GM12874 (cell line): ENCODE measurements around the gene GRAMD4.

Experiments used
- TF ChIP-seq, protein P1 (sequence below): IDR thresholded peaks from 2 replicates; pipeline ENCODE4 v1.5.1; 2011; ENCODE audit warnings: low read depth, mild to moderate bottlenecking, control low read depth, low read length, moderate library complexity; ENCODE audit not compliant: insufficient read depth

The GRAMD4 gene

DNA sequence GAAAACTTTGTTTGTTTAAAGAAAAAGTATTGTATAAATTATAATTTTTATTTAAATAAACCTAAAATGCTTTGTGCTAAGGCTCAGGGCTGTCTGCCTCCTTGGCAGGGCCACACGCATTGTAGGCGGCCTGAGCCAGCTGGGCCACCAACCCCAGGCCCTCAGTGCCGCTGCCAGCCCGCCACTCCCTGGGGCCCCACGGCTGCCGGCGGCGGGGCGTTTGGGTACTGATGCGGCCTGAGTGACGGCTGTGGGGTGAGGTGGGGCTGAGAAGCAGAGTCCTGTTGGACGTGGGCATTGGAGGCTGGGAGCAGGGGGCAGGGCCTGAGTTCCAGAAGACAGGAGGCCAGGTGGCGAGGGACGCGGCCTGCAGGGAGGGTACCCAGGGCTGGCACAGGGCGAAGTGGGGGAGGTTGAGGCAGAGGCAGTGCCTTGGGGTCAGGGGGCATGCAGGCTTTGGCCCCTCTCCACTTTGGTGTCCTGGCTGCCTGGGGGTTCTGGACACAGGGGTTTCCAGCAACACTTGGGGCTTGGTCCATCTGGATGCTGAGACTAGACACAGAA is 59.6 kb downstream of the GRAMD4 start:
- TF ChIP-seq, protein P1, sequence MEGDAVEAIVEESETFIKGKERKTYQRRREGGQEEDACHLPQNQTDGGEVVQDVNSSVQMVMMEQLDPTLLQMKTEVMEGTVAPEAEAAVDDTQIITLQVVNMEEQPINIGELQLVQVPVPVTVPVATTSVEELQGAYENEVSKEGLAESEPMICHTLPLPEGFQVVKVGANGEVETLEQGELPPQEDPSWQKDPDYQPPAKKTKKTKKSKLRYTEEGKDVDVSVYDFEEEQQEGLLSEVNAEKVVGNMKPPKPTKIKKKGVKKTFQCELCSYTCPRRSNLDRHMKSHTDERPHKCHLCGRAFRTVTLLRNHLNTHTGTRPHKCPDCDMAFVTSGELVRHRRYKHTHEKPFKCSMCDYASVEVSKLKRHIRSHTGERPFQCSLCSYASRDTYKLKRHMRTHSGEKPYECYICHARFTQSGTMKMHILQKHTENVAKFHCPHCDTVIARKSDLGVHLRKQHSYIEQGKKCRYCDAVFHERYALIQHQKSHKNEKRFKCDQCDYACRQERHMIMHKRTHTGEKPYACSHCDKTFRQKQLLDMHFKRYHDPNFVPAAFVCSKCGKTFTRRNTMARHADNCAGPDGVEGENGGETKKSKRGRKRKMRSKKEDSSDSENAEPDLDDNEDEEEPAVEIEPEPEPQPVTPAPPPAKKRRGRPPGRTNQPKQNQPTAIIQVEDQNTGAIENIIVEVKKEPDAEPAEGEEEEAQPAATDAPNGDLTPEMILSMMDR, result no peak

DNA sequence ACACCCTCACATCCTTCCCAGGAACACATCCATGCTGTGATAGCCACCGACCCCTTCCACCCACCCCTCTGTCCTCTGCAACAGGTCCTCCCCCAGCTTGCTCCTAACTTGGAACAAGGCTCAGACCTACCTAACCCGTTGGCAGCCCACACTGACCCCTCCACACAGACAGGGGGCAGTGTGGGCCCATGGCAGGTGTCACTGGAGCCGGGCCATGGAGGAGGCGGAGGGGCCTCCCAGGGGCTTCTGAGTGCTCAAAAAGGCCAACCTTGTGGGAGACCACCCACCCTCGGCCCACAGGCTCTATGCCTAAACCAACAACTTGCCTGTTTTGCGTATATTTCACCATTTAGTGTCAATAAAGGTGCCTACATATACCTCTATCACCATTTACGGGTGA is 60.8 kb downstream of the GRAMD4 start:
- TF ChIP-seq, protein P1, result peak; percentile 32; the same call in 1 of the 2 replicates

DNA sequence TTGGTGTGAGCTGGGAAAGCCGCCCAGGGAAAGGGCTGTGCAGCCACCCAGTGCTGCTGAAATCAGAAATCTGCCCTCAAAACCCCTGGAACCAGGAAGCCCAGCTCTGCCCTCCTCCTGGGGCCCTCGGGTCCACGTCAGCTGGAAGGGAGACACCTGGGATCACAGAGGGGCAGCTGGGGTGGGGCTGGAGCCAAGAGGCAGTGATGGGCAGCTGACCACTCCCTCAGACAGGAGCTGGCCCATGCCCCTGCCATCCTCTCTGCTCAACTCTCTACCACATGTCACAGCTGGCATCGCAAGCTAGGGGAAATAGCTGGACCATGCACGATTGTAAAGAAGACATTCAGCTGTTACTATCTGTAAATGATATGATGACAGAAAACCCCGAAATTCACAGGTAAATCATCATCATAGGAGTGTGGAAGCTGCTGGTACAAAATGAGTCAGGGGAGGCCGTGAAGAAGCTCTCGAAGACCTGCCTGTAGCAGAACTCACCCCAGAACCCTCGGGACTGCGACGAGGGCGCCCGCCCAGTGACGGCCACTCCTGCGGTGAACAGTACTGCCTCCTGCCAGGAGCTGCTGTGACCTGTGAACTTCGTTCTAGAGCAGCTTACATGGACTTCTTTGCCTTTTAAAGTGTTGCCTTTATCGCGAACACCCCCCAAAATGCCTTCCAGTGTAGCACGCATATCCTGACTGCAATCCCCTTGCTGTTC is 62.0 kb downstream of the GRAMD4 start:
- TF ChIP-seq, protein P1, result no peak

DNA sequence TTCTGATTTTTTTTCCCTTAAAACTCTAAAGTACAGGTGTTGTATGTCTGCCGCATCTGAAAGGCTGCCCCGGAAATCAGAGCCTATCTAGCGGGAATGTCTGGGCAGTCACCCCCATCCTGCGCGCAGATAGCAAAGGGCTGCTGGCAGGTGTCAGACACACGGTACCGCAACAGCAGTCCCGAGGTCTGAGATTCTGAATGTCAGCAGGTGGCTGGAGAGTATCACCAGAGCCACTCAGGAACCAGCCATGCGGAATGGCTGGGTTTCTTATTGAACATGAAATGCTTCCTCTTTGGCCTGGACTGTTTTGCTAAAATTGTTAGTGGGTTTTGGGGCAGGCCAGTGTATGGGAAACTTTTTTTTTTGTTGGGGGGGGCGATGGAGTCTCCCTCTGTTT is 64.5 kb downstream of the GRAMD4 start:
- TF ChIP-seq, protein P1, result no peak

DNA sequence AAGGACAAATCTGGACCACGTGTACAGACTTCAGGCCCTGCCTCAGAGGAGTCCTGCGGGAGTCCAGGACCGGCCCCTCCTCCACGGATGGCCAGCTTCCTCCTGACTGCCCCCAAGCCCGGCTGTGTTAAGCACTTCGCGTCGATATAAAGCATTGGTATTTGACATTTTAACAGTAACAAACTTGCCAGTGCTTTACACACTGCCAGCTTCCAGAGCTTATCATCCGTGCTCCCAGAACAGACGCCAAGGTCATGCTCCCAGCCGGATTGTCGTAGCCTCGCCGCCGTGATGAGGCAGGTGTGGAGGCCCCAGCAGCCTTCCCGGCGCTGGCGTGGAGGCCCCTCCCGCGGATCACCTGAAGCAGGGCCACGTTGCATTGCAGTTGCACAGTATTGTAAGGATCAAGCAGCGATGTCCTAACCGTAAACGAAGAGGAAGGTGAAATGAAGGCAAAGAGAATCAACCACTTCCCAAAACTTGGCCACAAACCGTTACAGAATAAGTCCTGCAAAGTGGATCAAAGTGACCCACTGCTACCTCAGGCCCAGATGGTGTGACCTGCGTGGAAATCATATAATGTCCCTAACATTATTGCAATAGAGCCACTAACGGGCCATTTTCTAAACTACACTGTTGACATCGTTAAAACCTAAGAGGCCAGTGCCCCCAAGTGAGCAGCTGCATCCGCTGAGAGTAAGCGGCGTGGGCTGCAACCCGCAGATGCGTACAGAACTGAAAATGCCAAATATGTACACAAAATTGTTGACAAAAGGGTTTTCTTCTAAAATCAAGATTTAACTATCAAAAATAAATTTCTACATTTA is 66.2 kb downstream of the GRAMD4 start:
- TF ChIP-seq, protein P1, result no peak

DNA sequence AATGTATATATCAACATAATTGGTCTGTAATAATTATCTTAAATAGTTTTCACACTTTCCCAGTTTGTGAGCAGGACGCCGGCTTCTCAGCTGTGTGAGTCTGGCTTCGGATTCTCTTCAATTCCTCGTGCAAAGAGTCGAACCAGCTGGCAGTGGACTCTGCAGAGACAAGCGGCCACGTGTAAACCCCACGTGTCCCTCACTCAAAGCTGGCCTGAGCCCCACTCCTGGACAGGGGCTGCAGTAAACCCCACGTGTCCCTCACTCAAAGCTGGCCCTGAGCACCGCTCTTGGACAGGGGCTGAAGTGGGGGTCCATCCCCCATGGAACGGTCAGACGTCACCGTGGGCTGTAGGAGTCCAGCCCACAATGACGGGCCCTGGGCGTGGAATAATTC is 66.9 kb downstream of the GRAMD4 start:
- TF ChIP-seq, protein P1, result no peak

DNA sequence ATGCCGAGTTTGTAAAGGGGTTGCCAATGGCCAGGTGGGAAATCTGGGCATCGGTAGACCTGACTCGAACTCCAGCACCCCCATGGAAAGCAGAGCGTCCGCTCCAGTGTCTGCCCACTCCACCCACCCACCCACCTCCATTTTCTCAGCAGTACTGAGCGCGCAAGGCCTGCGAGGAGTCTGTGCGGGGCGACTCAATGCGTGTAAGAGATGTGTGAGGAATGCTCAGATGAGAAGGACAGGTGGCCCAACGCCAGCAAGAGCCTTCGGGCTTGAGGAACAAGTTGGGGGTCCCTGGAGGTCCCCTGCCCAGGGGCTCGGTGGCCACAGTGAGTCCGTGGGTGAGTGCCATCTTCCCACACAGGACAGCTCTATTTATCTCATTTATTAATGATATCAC is 67.3 kb downstream of the GRAMD4 start:
- TF ChIP-seq, protein P1, result no peak
